H9 (cell line): ENCODE data around the gene EFHD2. TPM values are rescaled to one million over a fixed set of nuclear protein-coding genes. Genes with fewer than 3 reads are reported as not detected.

Experiments used
- DNase-seq: peaks from one replicate; pipeline ENCODE4 v3.0.0-alpha.2; 2017
- H2AFZ ChIP-seq: one replicate; pipeline ENCODE4 v1.6.1; 2013; ENCODE audit warnings: mild to moderate bottlenecking, low read length, control low read depth, moderate library complexity
- H2AK5ac ChIP-seq: 2 replicates; pipeline ENCODE4 v1.6.1; 2013; ENCODE audit warnings: low read length, control low read depth, mixed read lengths; ENCODE audit not compliant: insufficient read length
- H2BK120ac ChIP-seq: one replicate; pipeline ENCODE4 v1.6.1; 2013; ENCODE audit warnings: low read depth, mild to moderate bottlenecking, low read length, control low read depth, inconsistent platforms; ENCODE audit not compliant: poor library complexity, severe bottlenecking
- H2BK12ac ChIP-seq: 2 replicates; pipeline ENCODE4 v1.6.1; 2013; ENCODE audit warnings: low read length, control low read depth, mixed read lengths, low read depth; ENCODE audit not compliant: insufficient read length
- H2BK15ac ChIP-seq: 2 replicates; pipeline ENCODE4 v1.6.1; 2013; ENCODE audit warnings: low read depth, low read length, control low read depth
- H2BK20ac ChIP-seq: one replicate; pipeline ENCODE4 v1.6.1; 2013; ENCODE audit warnings: low read depth, mild to moderate bottlenecking, low read length, control low read depth, inconsistent platforms; ENCODE audit not compliant: poor library complexity, severe bottlenecking
- H2BK5ac ChIP-seq: 2 replicates; pipeline ENCODE4 v1.6.1; 2013; ENCODE audit warnings: low read length, control low read depth, mixed read lengths; ENCODE audit not compliant: insufficient read length
- H3K14ac ChIP-seq: 2 replicates; pipeline ENCODE4 v1.6.1; 2013; ENCODE audit warnings: low read length, control low read depth; ENCODE audit not compliant: insufficient read depth
- H3K18ac ChIP-seq: 2 replicates; pipeline ENCODE4 v1.6.1; 2013; ENCODE audit warnings: low read depth, mild to moderate bottlenecking, mixed read lengths, low read length, control low read depth; ENCODE audit not compliant: insufficient read length
- H3K23ac ChIP-seq: 2 replicates; pipeline ENCODE4 v1.6.1; 2013; ENCODE audit warnings: low read length, control low read depth, mixed read lengths, low read depth; ENCODE audit not compliant: insufficient read length
- H3K23me2 ChIP-seq: 2 replicates; pipeline ENCODE4 v1.6.1; 2013; ENCODE audit warnings: low read depth, mild to moderate bottlenecking, mixed read lengths, low read length, control low read depth; ENCODE audit not compliant: insufficient read length, poor library complexity, severe bottlenecking
- H3K27ac ChIP-seq: 2 replicates; pipeline ENCODE4 v1.5.1; 2013; ENCODE audit warnings: low read length, control low read depth, mixed read lengths, low read depth; ENCODE audit not compliant: insufficient read length
- H3K27me3 ChIP-seq: 2 replicates; pipeline ENCODE4 v1.6.1; 2013; ENCODE audit warnings: low read length, control low read depth, inconsistent platforms; ENCODE audit not compliant: insufficient read depth
- H3K4ac ChIP-seq: 2 replicates; pipeline ENCODE4 v1.6.1; 2013; ENCODE audit warnings: low read depth, mild to moderate bottlenecking, control low read depth, inconsistent platforms, low read length, moderate library complexity
- H3K4me1 ChIP-seq: 2 replicates; pipeline ENCODE4 v1.6.1; 2013; ENCODE audit warnings: low read length, control low read depth, inconsistent platforms; ENCODE audit not compliant: insufficient read depth
- H3K4me2 ChIP-seq: 2 replicates; pipeline ENCODE4 v1.6.1; 2013; ENCODE audit warnings: low read length, control low read depth, mixed read lengths; ENCODE audit not compliant: insufficient read length, insufficient read depth
- H3K56ac ChIP-seq: 2 replicates; pipeline ENCODE4 v1.6.1; 2013; ENCODE audit warnings: low read depth, mild to moderate bottlenecking, mixed read lengths, low read length, control low read depth; ENCODE audit not compliant: insufficient read length
- H3K79me1 ChIP-seq: 2 replicates; pipeline ENCODE4 v1.6.1; 2013; ENCODE audit warnings: low read depth, mild to moderate bottlenecking, moderate library complexity, low read length, control low read depth, inconsistent platforms; ENCODE audit not compliant: insufficient read depth, poor library complexity, severe bottlenecking
- H3K79me2 ChIP-seq: 2 replicates; pipeline ENCODE4 v1.6.1; 2013; ENCODE audit warnings: low read length, control low read depth, inconsistent platforms; ENCODE audit not compliant: insufficient read depth
- H3K9ac ChIP-seq: 2 replicates; pipeline ENCODE4 v1.6.1; 2013; ENCODE audit warnings: low read length, control low read depth, mixed read lengths; ENCODE audit not compliant: insufficient read length; ENCODE audit errors: extremely low read depth
- H3K9me3 ChIP-seq: one replicate; pipeline ENCODE4 v1.6.1; 2013; ENCODE audit warnings: low read depth, low read length, inconsistent platforms; ENCODE audit not compliant: control insufficient read depth
- H3T11ph ChIP-seq: one replicate; pipeline ENCODE4 v1.6.1; 2013; ENCODE audit warnings: mild to moderate bottlenecking, low read length, control low read depth, inconsistent platforms
- H4K20me1 ChIP-seq: one replicate; pipeline ENCODE4 v1.6.1; 2013; ENCODE audit not compliant: control insufficient read depth, insufficient read length, insufficient read depth
- H4K5ac ChIP-seq: 2 replicates; pipeline ENCODE4 v1.6.1; 2013; ENCODE audit warnings: low read depth, mild to moderate bottlenecking, mixed read lengths, low read length, control low read depth; ENCODE audit not compliant: insufficient read length
- H4K8ac ChIP-seq: replicated peaks from 2 replicates; pipeline ENCODE4 v1.6.1; 2013; ENCODE audit warnings: low read length, control low read depth, mixed read lengths, low read depth; ENCODE audit not compliant: insufficient read length
- H4K91ac ChIP-seq: 2 replicates; pipeline ENCODE4 v1.6.1; 2013; ENCODE audit warnings: low read depth, mild to moderate bottlenecking, moderate library complexity, mixed read lengths, low read length, control low read depth; ENCODE audit not compliant: insufficient read length
- H3K27ac Mint-ChIP-seq, 3 experiments: 2 replicates in 2 of 3; 3 replicates in 1 of 3; pipeline ENCODE4 v1.8.0; 2020 to 2021; ENCODE audit warnings: mixed read lengths in 3 of 3, mild to moderate bottlenecking in 1 of 3, moderate library complexity in 1 of 3
- H3K27me3 Mint-ChIP-seq: 2 replicates; pipeline ENCODE4 v1.8.0; 2021; ENCODE audit warnings: low read depth, mild to moderate bottlenecking, moderate library complexity, mixed read lengths
- H3K36me3 Mint-ChIP-seq, 3 experiments: 2 replicates in 2 of 3; 3 replicates in 1 of 3; pipeline ENCODE4 v1.8.0; 2020 to 2021; ENCODE audit warnings: low read depth in 3 of 3, mixed read lengths in 3 of 3; ENCODE audit not compliant: insufficient read depth in 1 of 3
- H3K4me1 Mint-ChIP-seq, 2 experiments: 2 replicates each; pipeline ENCODE4 v1.8.0; 2020; ENCODE audit warnings: mixed read lengths in 2 of 2
- H3K4me3 Mint-ChIP-seq, 2 experiments: 2 replicates in 1 of 2; 3 replicates in 1 of 2; pipeline ENCODE4 v1.8.0; 2020 to 2021; ENCODE audit warnings: mild to moderate bottlenecking in 2 of 2, mixed read lengths in 2 of 2, moderate library complexity in 1 of 2
- H3K9me3 Mint-ChIP-seq, 2 experiments: 2 replicates in 1 of 2; 3 replicates in 1 of 2; pipeline ENCODE4 v1.8.0; 2020; ENCODE audit warnings: mild to moderate bottlenecking in 2 of 2, mixed read lengths in 2 of 2, moderate library complexity in 1 of 2
- WGBS: extraction: QIAGEN DNeasy Blood & Tissue Kit; methylation state at CpG from one replicate; pipeline ENCODE4 v1.1.7; 2013; ENCODE audit warnings: missing lambda C conversion rate, low lambda C conversion rate, mixed read lengths; ENCODE audit not compliant: insufficient read length; ENCODE audit errors: extremely low coverage; 5-methylcytosine and 5-hydroxymethylcytosine counted together
- total RNA-seq: library from RNA; stranded (reverse); gene quantifications from 2 replicates; pipeline ENCODE4 v1.2.1, GENCODE V29; 2021
- TF ChIP-seq, protein P1 (sequence below): fragments of 200-600 bp; sonication (generic); conservative IDR thresholded peaks from 3 replicates; pipeline ENCODE4 v1.8.0; 2021; ENCODE audit warnings: antibody characterized with exemption, mild to moderate bottlenecking

Gene EFHD2
- total RNA-seq, 1 experiment from 2014 or later, result 16.5 TPM

DNA sequence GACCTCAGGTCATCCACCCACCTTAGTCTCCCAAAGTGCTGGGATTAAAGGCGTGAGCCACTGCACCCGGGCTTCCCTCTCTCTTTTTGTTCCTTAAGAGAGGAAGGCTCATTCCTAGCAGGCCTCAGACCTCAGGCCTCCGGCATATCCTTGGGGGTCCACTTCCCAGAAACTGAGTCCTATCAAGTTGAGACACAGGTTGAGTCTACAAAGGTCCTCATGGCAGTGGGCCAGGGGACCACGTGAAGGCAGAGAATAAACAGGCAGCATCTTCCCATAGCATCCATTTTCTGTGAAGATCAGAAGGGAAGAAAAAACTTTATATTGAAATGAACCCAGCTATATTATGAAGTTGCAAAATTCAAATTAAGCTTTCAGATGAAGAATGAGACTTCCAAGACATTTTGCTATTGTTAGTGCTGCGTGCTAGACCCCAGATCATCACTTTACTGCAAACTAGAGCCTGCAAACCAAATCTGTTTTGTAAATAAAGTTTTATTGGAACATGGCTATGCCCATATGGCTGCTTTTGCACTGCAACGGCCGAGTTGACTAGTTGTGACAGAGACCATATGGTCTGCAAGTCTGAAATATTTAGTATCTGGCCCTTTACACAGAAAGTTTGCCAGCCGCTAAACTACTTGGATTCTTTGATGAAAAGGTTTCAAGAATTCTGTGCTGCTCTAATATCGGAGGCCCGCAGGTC, 43.3 kb downstream of the EFHD2 start:
- Histone ChIP-seq H2BK15ac (no peak overlapping the region), H3K9me3 (no peaks in the 10 kb centered on the region), H3K79me2 (no peaks in the 10 kb centered on the region), H2BK5ac (no peak overlapping the region), H4K20me1 (no peaks in the 10 kb centered on the region), H3K23ac (no peak overlapping the region), H2BK120ac (no peak overlapping the region), H3K4ac (no peak overlapping the region), H3K27ac (no peak overlapping the region), H2BK20ac (no peak overlapping the region), H3K18ac (no peak overlapping the region), H3K23me2 (no peaks in the 10 kb centered on the region), H3T11ph (no peak overlapping the region), H2AK5ac (no peak overlapping the region), H4K5ac (no peak overlapping the region), H3K56ac (no peak overlapping the region), H3K27me3 (no peaks in the 10 kb centered on the region), H3K79me1 (no peaks in the 10 kb centered on the region), H3K4me1 (no peaks in the 10 kb centered on the region), H3K9ac (no peak overlapping the region), H3K14ac (no peak overlapping the region), H4K8ac (no peak overlapping the region), H2AFZ (no peak overlapping the region), H2BK12ac (no peak overlapping the region), H3K4me2 (no peak overlapping the region), H4K91ac (no peak overlapping the region)
- Mint-ChIP-seq H3K36me3 (no peaks in the 10 kb centered on the region; a peak in 1 of 7 replicates), H3K27ac (no peak overlapping the region), H3K27me3 (peaks cover 2% of the 10 kb centered on the region), H3K4me1 (peaks cover 11 to 15% of the 10 kb centered on the region in 2 experiments), H3K9me3 (peaks cover 0 to 6% of the 10 kb centered on the region in 2 experiments; a peak in 2 of 5 replicates), H3K4me3 (no peak overlapping the region)
- TF ChIP-seq, protein P1, sequence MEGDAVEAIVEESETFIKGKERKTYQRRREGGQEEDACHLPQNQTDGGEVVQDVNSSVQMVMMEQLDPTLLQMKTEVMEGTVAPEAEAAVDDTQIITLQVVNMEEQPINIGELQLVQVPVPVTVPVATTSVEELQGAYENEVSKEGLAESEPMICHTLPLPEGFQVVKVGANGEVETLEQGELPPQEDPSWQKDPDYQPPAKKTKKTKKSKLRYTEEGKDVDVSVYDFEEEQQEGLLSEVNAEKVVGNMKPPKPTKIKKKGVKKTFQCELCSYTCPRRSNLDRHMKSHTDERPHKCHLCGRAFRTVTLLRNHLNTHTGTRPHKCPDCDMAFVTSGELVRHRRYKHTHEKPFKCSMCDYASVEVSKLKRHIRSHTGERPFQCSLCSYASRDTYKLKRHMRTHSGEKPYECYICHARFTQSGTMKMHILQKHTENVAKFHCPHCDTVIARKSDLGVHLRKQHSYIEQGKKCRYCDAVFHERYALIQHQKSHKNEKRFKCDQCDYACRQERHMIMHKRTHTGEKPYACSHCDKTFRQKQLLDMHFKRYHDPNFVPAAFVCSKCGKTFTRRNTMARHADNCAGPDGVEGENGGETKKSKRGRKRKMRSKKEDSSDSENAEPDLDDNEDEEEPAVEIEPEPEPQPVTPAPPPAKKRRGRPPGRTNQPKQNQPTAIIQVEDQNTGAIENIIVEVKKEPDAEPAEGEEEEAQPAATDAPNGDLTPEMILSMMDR, result no peak
- WGBS, result no CpG with 5 or more reads among the region's 10 CpGs
- no peak for DNase-seq
